T-helper 1 cell treated with Interleukin-12 subunit alpha and Interleukin-12 subunit beta and Interleukin-4 antibody, amounts not matched to agents 30 ng/mL and 1 ng/mL, for 36 hours (primary cell): ENCODE results near the gene DLG3. TPM values are rescaled to one million over a fixed set of nuclear protein-coding genes. Genes with fewer than 3 reads are reported as not detected.
"Not testable (repeated sequence)": the region's sequence is repeated elsewhere in the genome, so short reads cannot be mapped to it uniquely, and the experiment has no call there.

Experiments used
- intact Hi-C: fragments of 100-400 bp; cut with micrococcal nuclease; formaldehyde crosslinking; loops from one replicate; pipeline ENCODE4 v1.15.1; 2024
- total RNA-seq: library from RNA; stranded (reverse); gene quantifications from 2 replicates; pipeline ENCODE4 v1.2.3, GENCODE V29; 2022

DLG3 gene
- total RNA-seq, 1 donor from 2014 or later: 21.1 TPM

DNA sequence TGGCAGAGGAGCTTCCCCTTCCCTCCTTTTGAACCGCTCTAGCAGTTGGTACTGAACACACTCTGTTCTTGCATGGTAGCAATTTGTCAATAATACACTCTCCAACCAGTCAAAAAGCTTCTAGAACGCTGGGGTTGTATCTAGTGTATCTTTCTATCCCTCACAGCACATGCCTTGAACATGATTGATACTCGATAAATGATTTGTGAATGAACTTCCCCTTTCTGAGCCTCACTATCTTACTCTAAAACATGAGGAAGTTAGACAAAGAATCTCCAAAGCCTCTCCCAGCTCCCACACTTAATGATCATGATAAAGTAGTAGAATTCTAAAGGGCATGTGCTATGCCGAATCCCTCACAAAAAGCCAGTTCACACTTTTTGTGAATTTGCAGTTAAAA is 64.4 kb downstream of the DLG3 start:
- intact Hi-C loops: loop anchor here (5.0 kb wide), 3 partner anchors 43 to 148 kb away; no protein-coding TSS in a partner anchor

DNA sequence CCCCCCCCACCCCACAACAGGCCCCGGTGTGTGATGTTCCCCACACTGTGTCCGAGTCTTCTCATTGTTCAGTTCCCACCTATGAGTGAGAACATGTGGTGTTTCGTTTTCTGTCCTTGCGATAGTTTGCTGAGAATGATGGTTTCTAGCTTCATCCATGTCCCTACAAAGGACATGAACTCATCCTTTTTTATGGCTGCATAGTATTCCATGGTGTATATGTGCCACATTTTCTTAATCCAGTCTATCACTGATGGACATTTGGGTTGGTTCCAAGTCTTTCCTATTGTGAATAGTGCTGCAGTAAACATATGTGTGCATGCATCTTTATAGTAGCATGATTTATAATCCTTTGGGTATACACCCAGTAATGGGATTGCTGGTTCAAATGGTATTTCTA is 70.6 kb downstream of the DLG3 start:
- intact Hi-C loops: not testable (repeated sequence)

DNA sequence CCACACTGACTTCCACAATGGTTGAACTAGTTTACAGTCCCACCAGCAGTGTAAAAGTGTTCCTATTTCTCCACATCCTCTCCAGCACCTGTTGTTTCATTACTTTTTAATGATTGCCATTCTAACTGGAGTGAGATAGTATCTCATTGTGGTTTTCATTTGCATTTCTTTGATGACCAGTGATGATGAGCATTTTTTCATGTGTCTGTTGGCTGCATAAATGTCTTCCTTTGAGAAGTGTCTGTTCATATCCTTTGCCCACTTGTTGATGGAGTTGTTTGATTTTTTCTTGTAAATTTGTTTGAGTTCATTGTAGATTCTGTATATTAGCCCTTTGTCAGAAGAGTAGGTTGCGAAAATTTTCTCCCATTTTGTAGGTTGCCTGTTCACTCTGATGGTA is 71.1 kb downstream of the DLG3 start:
- intact Hi-C loops: not testable (repeated sequence)

DNA sequence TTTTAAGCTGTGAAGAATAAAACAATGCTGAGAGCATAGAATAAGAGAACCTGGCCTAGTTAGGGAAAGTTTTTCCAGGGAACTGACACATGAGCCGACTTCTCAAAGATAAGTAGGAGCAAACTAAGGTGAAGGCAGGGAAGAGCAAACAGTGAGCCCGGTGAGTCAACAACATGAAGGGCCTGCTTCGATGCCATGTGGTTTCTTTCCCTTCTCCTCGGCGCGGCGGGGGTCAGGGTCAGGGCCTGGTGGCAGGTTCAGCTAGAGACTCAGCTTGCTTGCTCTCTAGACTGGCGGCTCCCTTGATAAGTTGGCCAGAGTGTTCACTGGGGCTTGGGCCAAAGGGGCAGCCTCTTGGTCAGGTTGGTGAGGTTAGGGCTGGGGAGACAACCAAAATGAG is 81.1 kb downstream of the DLG3 start:
- intact Hi-C loops: no loop called here

DNA sequence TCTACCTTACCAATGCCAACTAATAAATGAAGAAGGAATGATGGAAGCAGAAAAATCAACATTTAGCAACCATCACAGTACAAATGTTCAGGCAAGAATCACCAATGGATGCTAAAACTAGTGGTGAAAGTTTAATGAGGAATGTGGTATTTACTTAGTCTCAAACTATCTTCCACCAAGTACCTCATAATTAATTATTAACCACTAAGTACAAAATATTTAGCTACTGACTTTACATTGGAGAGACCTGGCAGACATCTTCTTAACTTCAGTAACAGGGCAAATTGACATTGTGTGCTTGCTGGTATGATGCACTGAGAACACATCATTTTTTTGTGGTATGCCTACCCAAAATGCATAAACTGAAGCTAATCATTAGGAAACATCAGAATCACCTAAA is 82.4 kb downstream of the DLG3 start:
- intact Hi-C loops: no loop called here

DNA sequence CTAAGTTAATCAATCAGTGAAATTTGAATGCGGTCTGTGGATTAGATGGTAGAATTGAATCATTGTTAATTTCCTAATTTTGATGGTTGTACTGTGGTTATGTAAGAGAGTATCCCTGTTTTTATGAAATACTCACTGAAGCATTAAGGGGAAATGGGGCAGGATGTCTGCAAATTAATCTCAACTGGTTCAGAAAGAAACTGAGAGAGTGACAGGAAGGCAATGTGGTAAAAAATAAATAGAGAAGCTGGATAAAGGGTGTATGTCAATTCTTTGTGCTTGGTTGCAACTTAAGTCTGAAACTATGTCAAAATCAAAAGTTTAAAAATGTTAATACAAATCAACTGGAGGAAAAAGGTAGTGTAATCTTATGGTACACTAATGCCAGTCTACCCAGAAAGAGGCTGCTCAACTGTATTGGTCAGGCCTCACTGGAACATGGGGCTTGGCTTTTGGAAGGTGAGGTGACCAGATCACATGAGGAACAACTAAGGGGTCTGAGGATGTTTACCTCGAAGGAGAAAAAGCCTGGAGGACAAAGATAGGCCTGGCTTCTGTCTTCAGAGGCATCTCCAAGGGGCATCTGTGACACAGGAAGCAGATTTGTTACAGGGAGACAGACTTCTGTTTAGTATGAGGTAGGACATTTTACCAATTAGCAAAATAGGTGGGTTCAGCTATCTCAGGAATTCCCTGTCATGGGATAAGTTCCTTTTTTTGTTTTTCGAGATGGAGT is 83.1 kb downstream of the DLG3 start:
- intact Hi-C loops: no loop called here

DNA sequence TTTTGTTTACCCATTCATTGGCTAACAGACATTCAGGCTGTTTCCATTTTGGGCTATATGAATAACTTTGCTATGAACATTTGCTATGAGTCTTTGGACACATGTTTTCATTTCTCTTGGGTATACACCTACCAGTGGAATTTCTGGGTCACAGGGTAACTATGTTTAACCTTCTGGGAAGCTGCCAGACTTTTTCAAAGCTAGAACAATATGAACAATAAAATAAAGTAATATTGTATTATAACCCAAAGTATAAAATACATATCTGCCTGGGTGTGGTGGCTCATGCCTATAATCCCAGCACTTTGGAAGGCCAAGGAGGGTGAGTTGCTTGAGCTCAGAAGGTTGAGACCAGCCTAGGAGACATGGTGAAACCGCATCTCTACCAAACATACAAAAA is 90.6 kb downstream of the DLG3 start:
- intact Hi-C loops: no loop called here

DNA sequence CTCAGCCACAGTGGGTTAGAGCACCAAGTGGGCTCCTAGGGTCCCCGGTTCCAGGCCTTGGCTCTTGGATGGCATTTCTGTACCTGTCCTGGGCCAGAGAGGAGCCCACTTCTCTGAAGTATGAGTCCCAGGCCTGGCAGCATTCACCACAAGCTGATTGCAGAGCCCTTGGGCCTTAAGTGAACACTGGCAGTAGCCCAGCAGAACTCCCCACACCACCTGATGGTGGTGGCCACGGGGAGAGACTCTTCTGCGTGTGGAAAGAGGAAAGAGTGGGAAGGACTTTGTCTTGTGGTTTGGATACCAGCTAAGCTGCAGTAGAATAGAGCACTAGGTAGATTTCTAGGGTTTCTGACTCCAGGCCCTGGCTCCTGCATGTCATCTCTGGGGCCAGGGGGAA is 104.8 kb downstream of the DLG3 start:
- intact Hi-C loops: no loop called here

DNA sequence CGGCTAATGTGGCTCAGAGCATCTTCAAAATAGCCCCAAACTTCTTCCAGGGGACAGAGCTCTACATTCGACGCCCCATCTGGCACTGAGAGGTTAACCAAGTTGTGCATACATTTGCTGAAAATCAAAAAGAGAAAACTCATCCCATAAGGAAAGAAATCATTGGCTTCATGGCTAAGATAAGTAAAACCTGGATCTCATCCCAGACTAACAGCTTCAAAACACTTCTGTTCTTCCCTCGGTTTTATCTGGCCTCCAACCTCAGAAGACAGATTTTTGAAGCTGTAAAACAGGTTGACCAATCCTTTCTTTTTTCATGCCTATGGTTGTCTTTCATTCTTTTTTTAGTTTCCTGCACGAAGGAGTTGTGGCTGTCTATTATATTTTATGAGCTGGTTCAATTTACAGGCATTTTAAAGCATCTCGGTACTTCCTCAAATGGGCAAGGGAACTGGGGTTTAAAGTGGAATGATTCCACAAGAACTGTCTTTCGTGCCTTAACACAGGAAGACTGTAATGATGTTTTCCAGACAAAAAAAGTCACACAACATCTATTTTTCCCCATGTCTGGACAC is 107.6 kb downstream of the DLG3 start:
- intact Hi-C loops: loop anchor here (5.0 to 10.0 kb wide), 4 partner anchors 40 to 420 kb away; partner anchors contain the start of gene IGBP1

DNA sequence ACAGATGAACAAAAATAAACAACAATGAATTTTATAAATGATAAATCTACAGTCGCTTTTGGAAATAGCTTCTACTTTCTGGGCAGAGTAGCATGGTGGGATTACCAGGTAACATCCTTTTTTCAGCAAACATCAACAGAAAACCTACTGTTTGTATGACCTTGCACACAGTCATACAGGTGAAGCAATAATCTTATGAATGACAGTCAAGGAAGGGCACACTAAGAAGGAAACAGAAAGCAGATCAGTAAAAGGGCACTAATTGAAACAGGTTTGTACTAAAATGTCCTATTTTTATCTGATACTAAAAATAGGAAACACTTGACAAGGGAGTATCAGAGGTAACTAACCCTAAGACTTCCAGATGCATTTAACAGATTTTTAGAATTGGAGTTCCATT is 108.9 kb downstream of the DLG3 start:
- intact Hi-C loops: loop anchor here (5.0 to 10.0 kb wide), 4 partner anchors 39 to 421 kb away; partner anchors contain the start of gene IGBP1

DNA sequence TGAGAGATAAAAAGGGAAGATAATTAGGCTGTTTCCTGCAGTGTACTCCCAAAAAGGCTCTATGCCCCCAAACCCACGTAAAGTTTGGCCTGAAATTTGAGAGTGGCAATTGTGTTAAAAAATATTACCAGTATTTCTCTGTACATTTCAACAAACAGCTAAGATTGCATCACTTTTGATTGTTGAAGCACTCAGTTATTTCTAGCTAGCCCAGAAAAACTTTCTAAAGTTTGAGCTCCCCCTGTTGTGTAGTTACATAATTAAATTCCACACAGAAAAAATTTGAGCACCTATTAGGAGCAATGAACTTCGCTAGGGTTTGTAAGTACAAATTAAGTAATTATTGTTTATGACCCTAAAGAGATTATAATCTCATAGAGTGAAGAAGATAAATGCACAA is 109.4 kb downstream of the DLG3 start:
- intact Hi-C loops: loop anchor here (1.0 to 10.0 kb wide), 5 partner anchors 38 to 422 kb away; partner anchors contain the start of gene IGBP1

DNA sequence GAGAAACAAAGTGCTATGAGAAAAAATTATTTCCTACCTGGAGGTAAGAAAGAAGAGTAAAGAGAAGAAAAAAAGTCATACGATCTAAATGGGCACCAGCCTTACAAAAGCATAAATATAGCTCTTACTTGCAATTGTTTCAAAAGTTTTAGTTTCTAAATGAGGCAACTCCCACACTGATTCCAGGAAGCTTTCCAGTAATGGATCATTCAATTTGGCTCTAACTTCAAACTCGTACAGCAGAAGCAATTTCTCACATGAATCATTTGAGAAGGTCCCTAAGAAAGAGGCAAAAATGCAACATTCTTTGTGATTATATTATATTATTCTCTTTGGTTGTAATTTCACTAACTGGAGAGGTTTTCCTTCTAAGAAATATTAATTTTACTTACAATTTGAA is 109.9 kb downstream of the DLG3 start:
- intact Hi-C loops: loop anchor here (1.0 to 10.0 kb wide), 5 partner anchors 38 to 422 kb away; partner anchors contain the start of gene IGBP1

DNA sequence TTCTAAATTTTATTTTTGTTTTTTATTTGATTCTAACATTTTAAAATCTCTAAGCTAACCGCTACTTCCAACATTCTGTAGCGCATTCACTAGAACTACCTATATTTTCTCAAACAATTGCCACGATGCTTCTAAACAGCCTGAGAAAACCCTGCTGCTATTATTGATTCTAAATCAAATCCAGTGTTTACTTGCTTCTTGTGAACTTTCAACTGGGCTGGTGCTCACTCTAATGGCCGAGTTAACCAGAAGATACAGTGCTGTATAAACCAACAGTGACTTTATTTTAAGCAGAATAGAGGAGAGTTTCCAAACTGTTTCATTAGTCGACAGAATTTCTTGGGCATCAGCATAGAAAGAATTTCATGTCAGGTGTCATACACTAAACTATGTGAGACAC is 110.3 kb downstream of the DLG3 start:
- intact Hi-C loops: loop anchor here (1.0 to 10.0 kb wide), 5 partner anchors 37 to 423 kb away; partner anchors contain the start of gene IGBP1

Other genes starting within 250 kb of the DLG3 start
- gene AWAT1, start 210.2 kb upstream of the DLG3 start, total RNA-seq: not detected in 2 replicates
- 0.34 TPM in 1 of 2 replicates, not detected in the other for gene P2RY4, start 184.6 kb upstream of the DLG3 start, total RNA-seq
- not detected in 2 replicates for gene ARR3, start 176.5 kb upstream of the DLG3 start, total RNA-seq
- not detected in 2 replicates for gene RAB41, start 162.7 kb upstream of the DLG3 start, total RNA-seq
- gene PDZD11, start 154.9 kb upstream of the DLG3 start, total RNA-seq: 32.4 and 36.1 TPM in 2 replicates
- gene KIF4A, start 154.7 kb upstream of the DLG3 start, total RNA-seq: 29.6 and 30.0 TPM in 2 replicates
- gene GDPD2, start 21.5 kb upstream of the DLG3 start, total RNA-seq: 0.29 and 0.64 TPM in 2 replicates